ENCODE results near the gene POLE4.
A peak's percentile ranks its signal among the peaks of the same experiment; 100 is the strongest.

The POLE4 gene

DNA sequence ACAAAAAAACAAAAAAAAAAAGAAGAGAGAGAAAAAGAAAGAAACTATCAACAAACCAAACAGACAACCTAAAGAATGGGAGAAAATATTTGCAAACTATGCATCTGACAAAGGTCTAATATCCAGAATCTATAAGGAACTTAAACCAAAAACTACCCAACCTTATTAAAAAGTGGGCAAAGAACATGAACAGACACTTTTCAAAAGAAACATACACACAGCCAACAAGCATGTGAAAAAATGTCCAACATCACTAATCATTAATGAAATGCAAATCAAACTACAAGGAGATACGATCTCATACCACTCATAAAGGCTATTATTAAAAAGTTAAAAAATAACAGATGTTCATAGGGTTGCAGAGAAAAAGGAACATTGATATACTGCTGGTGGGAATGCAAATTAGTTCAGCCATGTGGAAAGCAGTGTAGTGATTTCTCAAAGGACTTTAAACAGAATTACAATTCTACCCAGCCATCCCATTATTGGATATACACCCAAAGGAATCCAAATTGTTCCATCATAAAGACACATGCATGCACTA, 7.2 kb upstream of the POLE4 start:
- no peaks in the 10 kb centered on the region for H3K36me3 ChIP-seq (ENCODE audit: control insufficient read depth, insufficient read depth, low read length)
- no peaks in the 10 kb centered on the region for H3K27me3 ChIP-seq (replicated peaks; ENCODE audit: control insufficient read depth, insufficient read depth, low read length)
- TF ChIP-seq, protein P1, sequence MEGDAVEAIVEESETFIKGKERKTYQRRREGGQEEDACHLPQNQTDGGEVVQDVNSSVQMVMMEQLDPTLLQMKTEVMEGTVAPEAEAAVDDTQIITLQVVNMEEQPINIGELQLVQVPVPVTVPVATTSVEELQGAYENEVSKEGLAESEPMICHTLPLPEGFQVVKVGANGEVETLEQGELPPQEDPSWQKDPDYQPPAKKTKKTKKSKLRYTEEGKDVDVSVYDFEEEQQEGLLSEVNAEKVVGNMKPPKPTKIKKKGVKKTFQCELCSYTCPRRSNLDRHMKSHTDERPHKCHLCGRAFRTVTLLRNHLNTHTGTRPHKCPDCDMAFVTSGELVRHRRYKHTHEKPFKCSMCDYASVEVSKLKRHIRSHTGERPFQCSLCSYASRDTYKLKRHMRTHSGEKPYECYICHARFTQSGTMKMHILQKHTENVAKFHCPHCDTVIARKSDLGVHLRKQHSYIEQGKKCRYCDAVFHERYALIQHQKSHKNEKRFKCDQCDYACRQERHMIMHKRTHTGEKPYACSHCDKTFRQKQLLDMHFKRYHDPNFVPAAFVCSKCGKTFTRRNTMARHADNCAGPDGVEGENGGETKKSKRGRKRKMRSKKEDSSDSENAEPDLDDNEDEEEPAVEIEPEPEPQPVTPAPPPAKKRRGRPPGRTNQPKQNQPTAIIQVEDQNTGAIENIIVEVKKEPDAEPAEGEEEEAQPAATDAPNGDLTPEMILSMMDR (IDR thresholded peaks at IDR 0.05; ENCODE audit: insufficient read depth, low read length, poor library complexity, severe bottlenecking), result no peak
- H3K4me3 ChIP-seq (replicated peaks; ENCODE audit: low read depth, low read length), result no peak overlapping the region
- no peak for DNase-seq (ENCODE audit: extremely low read depth, insufficient read length)

DNA sequence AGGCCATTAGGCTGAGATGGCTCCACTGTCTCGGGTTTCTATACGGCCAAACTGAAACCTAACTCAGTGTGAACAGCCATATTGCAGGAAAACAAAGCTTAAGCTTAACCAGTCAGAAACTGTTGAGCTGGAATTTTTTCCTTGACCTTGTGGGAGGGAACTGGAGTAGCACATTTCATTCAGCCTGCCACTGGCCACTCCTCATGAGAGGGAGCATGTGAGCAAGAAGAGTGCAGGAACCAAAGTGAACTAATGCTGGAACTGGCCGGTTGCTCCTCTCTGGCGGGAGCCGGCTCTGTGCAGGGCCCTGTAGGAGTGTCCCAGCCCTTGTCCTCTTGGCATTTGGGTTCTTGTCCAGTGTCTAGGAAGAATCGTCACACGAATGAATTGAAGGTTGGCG, 5.9 kb upstream of the POLE4 start:
- TF ChIP-seq, protein P1 (IDR thresholded peaks at IDR 0.05; ENCODE audit: insufficient read depth, low read length, poor library complexity, severe bottlenecking), result no peak

DNA sequence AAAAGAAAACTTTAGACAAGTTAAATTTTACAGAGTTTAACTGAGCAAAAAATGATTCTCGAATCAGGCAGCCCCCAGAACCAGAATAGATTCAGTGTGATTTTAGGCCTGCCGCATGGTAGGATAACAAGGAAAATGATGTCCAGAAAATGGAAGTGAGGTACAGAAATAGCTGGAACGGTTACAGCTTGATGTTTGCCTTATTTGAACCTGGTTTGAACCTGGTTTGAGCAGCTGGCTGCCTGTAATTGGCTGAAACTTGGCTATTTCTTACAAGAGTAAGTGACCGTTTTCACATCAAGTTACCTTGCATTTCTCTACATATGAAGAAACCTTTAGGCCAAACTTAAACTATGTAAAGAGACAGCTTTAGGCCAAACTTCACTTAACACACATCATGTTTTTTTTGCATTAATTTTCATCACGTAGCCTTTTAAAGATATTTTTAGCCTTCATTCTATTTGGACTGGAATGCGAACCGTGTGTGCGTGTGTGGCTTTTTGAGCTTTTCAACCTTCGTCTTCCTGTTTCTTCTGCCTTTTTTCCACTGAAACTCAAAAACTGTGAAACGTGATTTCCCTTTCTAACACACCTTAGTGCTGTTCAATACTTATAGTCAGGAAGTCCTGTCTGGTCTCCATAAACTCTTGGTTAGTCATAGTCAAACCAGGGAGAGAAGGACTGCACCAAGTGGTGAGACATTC, 4.5 kb upstream of the POLE4 start:
- Histone ChIP-seq H3K27me3 (replicated peaks; ENCODE audit: control insufficient read depth, insufficient read depth, low read length) (no peaks in the 10 kb centered on the region), H3K36me3 (ENCODE audit: control insufficient read depth, insufficient read depth, low read length) (no peaks in the 10 kb centered on the region), H3K4me3 (replicated peaks; ENCODE audit: low read depth, low read length) (no peak overlapping the region)
- DNase-seq (ENCODE audit: extremely low read depth, insufficient read length), result no peak
- TF ChIP-seq, protein P1 (IDR thresholded peaks at IDR 0.05; ENCODE audit: insufficient read depth, low read length, poor library complexity, severe bottlenecking), result no peak

More for the DNA sequence above, 5.9 kb upstream of the POLE4 start:
- H3K27me3 ChIP-seq (replicated peaks; ENCODE audit: control insufficient read depth, insufficient read depth, low read length), result no peaks in the 10 kb centered on the region
- no peak overlapping the region for H3K4me3 ChIP-seq (replicated peaks; ENCODE audit: low read depth, low read length)
- no peak for DNase-seq (ENCODE audit: extremely low read depth, insufficient read length)
- H3K36me3 ChIP-seq (ENCODE audit: control insufficient read depth, insufficient read depth, low read length), result no peaks in the 10 kb centered on the region

DNA sequence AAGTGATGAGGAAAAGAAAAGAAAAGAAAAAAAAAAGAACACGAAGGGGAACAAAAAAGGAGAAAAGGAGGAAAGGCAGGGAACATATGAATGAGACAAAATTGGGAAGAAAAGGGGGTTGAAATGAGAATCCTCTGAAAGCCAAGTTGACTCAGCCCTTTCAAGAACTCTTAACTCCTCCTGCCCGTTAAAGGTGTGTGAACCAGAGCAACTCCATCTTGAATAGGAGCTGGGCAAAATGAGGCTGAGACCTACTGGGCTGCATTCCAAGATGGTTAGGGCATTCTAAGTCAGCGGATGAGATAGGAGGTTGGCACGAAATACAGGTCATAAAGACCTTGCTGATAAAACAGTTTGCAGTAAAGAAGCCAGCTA, 4.0 kb upstream of the POLE4 start:
- Histone ChIP-seq H3K4me3 (replicated peaks; ENCODE audit: low read depth, low read length) (no peak overlapping the region), H3K36me3 (ENCODE audit: control insufficient read depth, insufficient read depth, low read length) (no peaks in the 10 kb centered on the region), H3K27me3 (replicated peaks; ENCODE audit: control insufficient read depth, insufficient read depth, low read length) (no peaks in the 10 kb centered on the region)
- no peak for DNase-seq (ENCODE audit: extremely low read depth, insufficient read length)
- TF ChIP-seq, protein P1 (IDR thresholded peaks at IDR 0.05; ENCODE audit: insufficient read depth, low read length, poor library complexity, severe bottlenecking), result no peak

DNA sequence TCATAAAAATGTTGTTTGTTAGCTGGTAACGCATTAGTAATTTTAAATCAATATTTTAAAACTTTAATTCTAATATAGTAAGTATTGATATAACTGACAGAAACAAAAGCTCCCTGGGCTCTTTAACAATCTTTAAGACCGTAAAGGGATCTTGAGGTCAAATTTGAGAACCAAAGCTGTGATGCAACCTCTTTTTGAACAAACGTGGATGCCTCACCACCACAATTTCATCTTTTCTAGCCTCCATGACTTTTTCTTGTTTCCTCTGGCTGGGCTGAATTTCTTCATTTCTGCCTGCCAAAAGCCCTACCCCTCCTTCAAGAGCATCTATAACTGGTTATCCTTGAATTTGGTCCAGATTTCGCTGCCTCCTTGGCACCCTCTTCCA, 563 bp upstream of the POLE4 start:
- TF ChIP-seq, protein P1 (IDR thresholded peaks at IDR 0.05; ENCODE audit: insufficient read depth, low read length, poor library complexity, severe bottlenecking), result no peak
- Histone ChIP-seq H3K4me3 (replicated peaks; ENCODE audit: low read depth, low read length) (peak overlapping the region; percentile 82), H3K27me3 (replicated peaks; ENCODE audit: control insufficient read depth, insufficient read depth, low read length) (no peaks in the 10 kb centered on the region), H3K36me3 (ENCODE audit: control insufficient read depth, insufficient read depth, low read length) (no peaks in the 10 kb centered on the region)
- no peak for DNase-seq (ENCODE audit: extremely low read depth, insufficient read length)
